IMR-90 (cell line): ENCODE data around the gene ERMAP. TPM values are rescaled to one million over a fixed set of nuclear protein-coding genes. Genes with fewer than 3 reads are reported as not detected.
A peak's percentile ranks its signal among the peaks of the same experiment; 100 is the strongest.

Experiments
- ATAC-seq: fragments of 200-7000 bp; cut with Tn5 transposase; 2 replicates; pipeline ENCODE4 v1.9.1; 2020; ENCODE audit warnings: low read depth, mild to moderate bottlenecking, moderate library complexity
- BruUV-seq: library from RNA; stranded (reverse); fragments of 400-500 nt; replicated peaks from 2 replicates; lab custom pipeline; 2021; lab: Mats Ljungman, UMichigan
- CTCF ChIA-PET: fragments of 300-600 bp; formaldehyde crosslinking; extraction: SDS; loops from one replicate; lab custom pipeline; 2021; ENCODE audit warnings: antibody characterized with exemption; lab: Yijun Ruan, JAX
- POLR2A ChIA-PET: fragments of 300-600 bp; sonication (Branson Sonifier 250); formaldehyde crosslinking; loops from one replicate; lab custom pipeline; 2022; ENCODE audit warnings: antibody characterized with exemption; ENCODE audit not compliant: unreplicated experiment; lab: Charles Lee
- DNase-seq: peaks from one replicate; pipeline ENCODE4 v3.0.0; 2013
- H2AFZ ChIP-seq: replicated peaks from 2 replicates; pipeline ENCODE3; 2013; ENCODE audit warnings: low read length, mild to moderate bottlenecking; ENCODE audit not compliant: poor library complexity
- H2AK5ac ChIP-seq: 2 replicates; pipeline ENCODE4 v1.6.1; 2013; ENCODE audit warnings: low read depth, low read length, inconsistent platforms
- H2AK9ac ChIP-seq: replicated peaks from 2 replicates; pipeline ENCODE3; 2013; ENCODE audit warnings: mild to moderate bottlenecking, low read depth, low read length, moderate library complexity; ENCODE audit not compliant: poor library complexity
- H2BK120ac ChIP-seq: 2 replicates; pipeline ENCODE4 v1.6.1; 2013; ENCODE audit warnings: low read depth, low read length, inconsistent platforms
- H2BK15ac ChIP-seq: 3 replicates; pipeline ENCODE4 v1.6.1; 2013; ENCODE audit warnings: low read depth, low read length, inconsistent platforms
- H2BK20ac ChIP-seq: 2 replicates; pipeline ENCODE4 v1.6.1; 2013; ENCODE audit warnings: low read depth, mild to moderate bottlenecking, inconsistent platforms, low read length, moderate library complexity
- H2BK5ac ChIP-seq: 2 replicates; pipeline ENCODE4 v1.6.1; 2013; ENCODE audit warnings: mild to moderate bottlenecking, low read depth, low read length, inconsistent platforms; ENCODE audit not compliant: poor library complexity, severe bottlenecking
- H3K14ac ChIP-seq: replicated peaks from 2 replicates; pipeline ENCODE4 v1.6.1; 2013; ENCODE audit warnings: low read depth, low read length, inconsistent platforms
- H3K18ac ChIP-seq: 2 replicates; pipeline ENCODE4 v1.6.1; 2013; ENCODE audit warnings: low read depth, low read length, control low read depth
- H3K23ac ChIP-seq: 2 replicates; pipeline ENCODE4 v1.6.1; 2013; ENCODE audit warnings: low read depth, low read length, inconsistent platforms
- H3K27ac ChIP-seq: 2 replicates; pipeline ENCODE4 v1.5.1; 2013; ENCODE audit warnings: mild to moderate bottlenecking, control low read depth, low read length; ENCODE audit not compliant: insufficient read depth
- H3K27me3 ChIP-seq: 2 replicates; pipeline ENCODE4 v1.6.1; 2013; ENCODE audit warnings: low read length; ENCODE audit not compliant: control insufficient read depth, insufficient read depth
- H3K36me3 ChIP-seq: 2 replicates; pipeline ENCODE4 v1.6.1; 2013; ENCODE audit warnings: low read length, mixed read lengths; ENCODE audit not compliant: control insufficient read depth, insufficient read depth
- H3K4ac ChIP-seq: 2 replicates; pipeline ENCODE4 v1.6.1; 2013; ENCODE audit warnings: low read depth, low read length, inconsistent platforms
- H3K4me1 ChIP-seq: 2 replicates; pipeline ENCODE4 v1.6.1; 2013; ENCODE audit warnings: low read length, mixed read lengths; ENCODE audit not compliant: control insufficient read depth, insufficient read depth
- H3K4me2 ChIP-seq: 2 replicates; pipeline ENCODE4 v1.6.1; 2013; ENCODE audit warnings: low read depth, mild to moderate bottlenecking, control low read depth, low read length, moderate library complexity
- H3K4me3 ChIP-seq: 2 replicates; pipeline ENCODE4 v1.5.1; 2013; ENCODE audit warnings: low read depth, mild to moderate bottlenecking, control low read depth, low read length, moderate library complexity; ENCODE audit not compliant: insufficient read depth
- H3K56ac ChIP-seq: 2 replicates; pipeline ENCODE4 v1.6.1; 2013; ENCODE audit warnings: low read length, inconsistent platforms; ENCODE audit not compliant: insufficient read depth; ENCODE audit errors: extremely low read depth
- H3K79me1 ChIP-seq, 2 experiments: 2 replicates each; pipeline ENCODE4 v1.6.1; 2013; ENCODE audit warnings: low read length in 2 of 2, inconsistent platforms in 1 of 2, low read depth in 1 of 2
- H3K9ac ChIP-seq: 2 replicates; pipeline ENCODE4 v1.6.1; 2013; ENCODE audit warnings: low read depth, low read length, control low read depth
- H3K9me1 ChIP-seq: 2 replicates; pipeline ENCODE4 v1.6.1; 2013; ENCODE audit warnings: low read length, inconsistent platforms; ENCODE audit not compliant: insufficient read depth
- H3K9me3 ChIP-seq: 2 replicates; pipeline ENCODE4 v1.6.1; 2013; ENCODE audit warnings: low read length; ENCODE audit not compliant: control insufficient read depth, insufficient read depth
- H4K20me1 ChIP-seq: 2 replicates; pipeline ENCODE4 v1.6.1; 2013; ENCODE audit warnings: low read length, inconsistent platforms; ENCODE audit not compliant: insufficient read depth
- H4K5ac ChIP-seq: 2 replicates; pipeline ENCODE4 v1.6.1; 2013; ENCODE audit warnings: mild to moderate bottlenecking, low read depth, low read length, control low read depth
- H4K8ac ChIP-seq, 2 experiments: 2 replicates each; pipeline ENCODE4 v1.6.1; 2013; ENCODE audit warnings: low read depth in 2 of 2, low read length in 2 of 2, control low read depth in 1 of 2, inconsistent platforms in 1 of 2
- H4K91ac ChIP-seq: 2 replicates; pipeline ENCODE4 v1.6.1; 2013; ENCODE audit warnings: low read depth, low read length, inconsistent platforms; ENCODE audit not compliant: insufficient read depth
- RFX5 ChIP-seq: IDR thresholded peaks from 2 replicates; pipeline ENCODE4 v1.8.0; 2012; ENCODE audit warnings: low read depth, mild to moderate bottlenecking, low read length, moderate library complexity
- WGBS, 2 experiments: methylation state at CpG; one replicate each; pipeline versions ENCODE4 v1.1.5 to v1.1.7; 2013; ENCODE audit warnings: missing lambda C conversion rate in 2 of 2; ENCODE audit not compliant: insufficient read length in 1 of 2; ENCODE audit errors: extremely low coverage in 2 of 2; 5-methylcytosine and 5-hydroxymethylcytosine counted together
- dilution Hi-C: fragments of 300-500 bp; cut with HindIII; formaldehyde crosslinking; loops from one replicate; pipeline ENCODE4 v1.14.3; 2018; ENCODE audit warnings: low sequenced_read_pairs; ENCODE audit not compliant: unreplicated experiment
- in situ Hi-C: fragments of 300-500 bp; cut with MboI; formaldehyde crosslinking; loops from 3 replicates; pipeline ENCODE4 v1.14.3; 2019; ENCODE audit warnings: low sequenced_read_pairs, inconsistent platforms, mixed read lengths
- intact Hi-C: fragments of 100-400 bp; cut with micrococcal nuclease; formaldehyde crosslinking; loops from 2 replicates; pipeline ENCODE4 v1.10.0; 2022
- polyA plus RNA-seq, 3 experiments: library from polyadenylated mRNA; depleted of rRNA; stranded (reverse); fragments of >200 nt; gene quantifications; 2 replicates each; pipeline ENCODE4 v1.2.3, GENCODE V29; 2012; ENCODE audit warnings: low replicate concordance in 1 of 3
- total RNA-seq: library from RNA; depleted of rRNA; stranded (reverse); fragments of >200 nt; gene quantifications from 2 replicates; pipeline ENCODE4 v1.2.3, GENCODE V29; 2012

ERMAP gene
- total and polyA plus RNA-seq, 2 of the 4 experiments (the other 2 are of a cell fraction), result 5.0 to 7.2 TPM

DNA sequence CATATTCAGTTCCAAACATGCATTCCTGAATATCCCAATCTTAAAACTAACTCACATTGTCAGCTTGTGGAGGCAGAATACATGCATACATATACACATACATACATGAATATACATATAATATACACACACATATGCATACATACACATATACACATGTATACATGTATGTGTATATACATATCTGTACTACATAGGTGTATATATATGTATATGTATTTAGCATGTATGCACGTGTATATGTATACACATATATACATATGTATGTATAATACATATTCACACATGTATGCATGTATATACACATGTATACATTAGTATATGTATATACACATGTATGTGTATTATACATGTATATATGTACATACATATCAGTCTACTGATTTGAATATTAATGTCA, 28.3 kb downstream of the ERMAP start:
- BruUV-seq, result no TSS peak
- Histone ChIP-seq H4K91ac (no peak overlapping the region), H4K8ac (no peak overlapping the region), H2BK15ac (no peak overlapping the region), H3K9ac (no peak overlapping the region), H3K4me2 (no peak overlapping the region; the same call in 1 of the 2 replicates), H4K20me1 (no peaks in the 10 kb centered on the region), H2BK20ac (no peak overlapping the region), H3K79me1 (peaks cover 17 to 33% of the 10 kb centered on the region in 2 experiments), H3K4me3 (no peak overlapping the region), H3K56ac (no peak overlapping the region), H3K27ac (no peak overlapping the region), H4K5ac (no peak overlapping the region), H3K9me3 (no peaks in the 10 kb centered on the region), H3K4ac (no peak overlapping the region), H2AK9ac (no peak overlapping the region), H3K27me3 (no peaks in the 10 kb centered on the region), H3K14ac (no peak overlapping the region), H2AFZ (no peak overlapping the region), H3K18ac (no peak overlapping the region), H3K9me1 (peaks cover 15% of the 10 kb centered on the region), H2AK5ac (no peak overlapping the region), H2BK5ac (peak overlapping the region; percentile 35), H3K23ac (no peak overlapping the region), H3K4me1 (peaks cover 6% of the 10 kb centered on the region), H2BK120ac (no peak overlapping the region), H3K36me3 (peaks cover 13% of the 10 kb centered on the region)
- ATAC-seq, result no peak
- no CpG with 5 or more reads among the region's 1 CpG for WGBS, 2 experiments
- intact Hi-C loops (loop anchor here (10.0 kb wide), 1 partner anchor 160 kb away; the partner anchor contains the start of gene YBX1), in situ Hi-C loops (no loop called here), dilution Hi-C loops (no loop called here)
- no peak for DNase-seq
- POLR2A ChIA-PET, result no interaction called here
- no peak for TF ChIP-seq RFX5
- CTCF ChIA-PET, result interaction anchor here (0.9 kb wide), 1 partner anchor 24 kb away, joined by 3 read pairs; no protein-coding TSS in a partner anchor
